ENCODE data around the gene HOXA4.

GRCh38 chr7:27173956-27174873 is 43.7 kb upstream of the HOXA4 start, which contains the start of gene HOXA10:
- TF ChIP-seq CTCF (IDR thresholded peaks at IDR 0.05) (no peak), POLR2A (IDR thresholded peaks at IDR 0.05) (no peak)

Measured in body of pancreas (tissue), 4 donors.